HG03135 (cell line): Measurements from ENCODE around the gene F2RL2.
A peak's percentile ranks its signal among the peaks of the same experiment; 100 is the strongest.

Experiments
- ATAC-seq: cut with Tn5 transposase; IDR thresholded peaks from one replicate; pipeline ENCODE4 v1.9.1; 2021; ENCODE audit warnings: mild to moderate bottlenecking, moderate library complexity; ENCODE audit not compliant: unreplicated experiment

The F2RL2 gene

GRCh38 chr5:76586531-76586930 is 36.7 kb downstream of the F2RL2 start:
- no peak for ATAC-seq

GRCh38 chr5:76585783-76586217 is 37.4 kb downstream of the F2RL2 start:
- no peak for ATAC-seq

GRCh38 chr5:76583163-76584047 is 39.8 kb downstream of the F2RL2 start:
- ATAC-seq: no peak

- peak; percentile 76 for ATAC-seq
These were observed 40.7 kb downstream of the F2RL2 start for GRCh38 chr5:76582230-76583162.

- ATAC-seq: no peak
These were observed 42.2 kb downstream of the F2RL2 start for GRCh38 chr5:76580981-76581380.

GRCh38 chr5:76579166-76579937 is 43.9 kb downstream of the F2RL2 start:
- no peak for ATAC-seq

GRCh38 chr5:76576996-76577395 is 46.2 kb downstream of the F2RL2 start:
- no peak for ATAC-seq

- ATAC-seq: no peak
These were observed 46.8 kb downstream of the F2RL2 start for GRCh38 chr5:76576450-76576849.

- no peak for ATAC-seq
These were observed 51.6 kb downstream of the F2RL2 start for GRCh38 chr5:76571559-76571958.

- no peak for ATAC-seq
These were observed 53.0 kb downstream of the F2RL2 start for GRCh38 chr5:76570153-76570552.
